ENCODE data around the gene RAB43.
"Not testable (repeated sequence)": the region's sequence is repeated elsewhere in the genome, so short reads cannot be mapped to it uniquely, and the experiment has no call there.

The RAB43 gene

DNA sequence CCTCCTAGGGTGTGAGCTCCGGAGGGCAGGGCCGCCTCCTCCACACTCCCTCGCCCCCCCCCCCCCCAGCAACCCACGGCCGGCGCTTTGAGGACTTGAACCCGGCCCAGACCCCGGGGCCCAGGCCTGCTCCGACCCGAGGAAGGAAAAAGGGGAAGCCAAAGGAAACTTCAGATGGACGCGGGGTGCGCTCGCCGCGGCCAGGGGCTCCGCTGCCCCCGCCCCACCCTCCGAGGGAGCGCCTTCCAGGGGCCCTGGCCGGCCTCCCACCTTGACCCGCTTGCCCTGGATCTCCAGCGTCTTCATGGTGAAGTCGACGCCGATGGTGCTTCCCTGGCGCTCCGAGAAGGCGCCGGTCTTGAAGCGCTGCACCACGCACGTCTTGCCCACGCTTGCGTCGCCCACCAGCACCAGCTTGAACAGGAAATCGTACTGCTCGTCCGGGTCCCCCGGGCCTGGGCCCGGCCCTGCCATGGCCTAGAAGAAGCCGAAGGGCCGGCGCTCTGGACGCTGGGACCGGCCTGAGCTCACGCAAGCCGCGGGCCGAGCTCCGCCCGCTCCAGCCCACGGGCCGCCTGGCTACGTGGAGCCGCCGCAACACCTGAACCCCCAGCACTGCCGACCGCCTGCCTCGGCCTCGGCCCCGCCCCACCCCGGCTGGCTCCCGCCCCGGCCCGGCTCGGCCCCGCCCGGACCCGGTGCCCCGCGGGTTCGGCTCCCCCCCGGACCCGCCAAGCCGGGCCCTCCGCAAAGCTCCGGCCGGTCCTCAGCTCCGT, 400 bp downstream of the RAB43 start:
- DNase-seq = no peak

DNA sequence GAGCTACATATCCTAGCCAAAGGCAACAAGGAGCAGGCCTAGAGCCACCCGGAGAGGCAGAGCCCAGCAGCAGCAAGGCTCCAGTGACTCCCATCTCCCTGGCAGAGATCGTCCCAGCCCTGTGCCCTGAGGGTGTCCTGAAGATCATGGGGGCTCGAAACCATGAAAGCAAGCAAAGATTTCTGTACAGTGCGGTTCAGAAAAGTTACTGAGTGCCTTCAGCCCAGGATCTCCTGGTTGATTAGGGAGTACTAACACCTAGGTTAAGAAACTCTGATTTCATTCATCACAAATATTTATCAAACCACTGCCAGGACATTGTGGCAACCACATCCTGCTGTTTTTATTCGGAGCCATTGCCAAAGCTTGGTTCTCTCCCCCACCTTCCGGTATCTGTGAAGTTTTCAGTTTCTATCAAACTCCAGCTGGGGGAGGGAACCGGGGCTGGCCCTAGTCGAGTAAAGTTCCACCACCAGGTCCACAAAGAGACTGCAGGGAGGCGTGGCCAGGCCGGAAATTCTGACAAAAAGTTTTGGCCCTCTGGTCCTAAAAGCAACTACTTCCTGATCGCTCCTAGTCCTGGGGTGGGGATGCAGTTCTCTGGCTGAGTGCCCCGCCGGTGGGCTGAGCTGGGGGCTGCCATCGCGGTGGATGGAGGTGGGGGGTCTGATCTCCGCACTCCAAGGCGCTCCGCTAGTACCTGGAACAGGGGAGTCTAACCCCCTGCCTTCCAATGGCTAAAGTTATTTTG, 1.2 kb downstream of the RAB43 start:
- DNase-seq = peak; percentile 87

DNA sequence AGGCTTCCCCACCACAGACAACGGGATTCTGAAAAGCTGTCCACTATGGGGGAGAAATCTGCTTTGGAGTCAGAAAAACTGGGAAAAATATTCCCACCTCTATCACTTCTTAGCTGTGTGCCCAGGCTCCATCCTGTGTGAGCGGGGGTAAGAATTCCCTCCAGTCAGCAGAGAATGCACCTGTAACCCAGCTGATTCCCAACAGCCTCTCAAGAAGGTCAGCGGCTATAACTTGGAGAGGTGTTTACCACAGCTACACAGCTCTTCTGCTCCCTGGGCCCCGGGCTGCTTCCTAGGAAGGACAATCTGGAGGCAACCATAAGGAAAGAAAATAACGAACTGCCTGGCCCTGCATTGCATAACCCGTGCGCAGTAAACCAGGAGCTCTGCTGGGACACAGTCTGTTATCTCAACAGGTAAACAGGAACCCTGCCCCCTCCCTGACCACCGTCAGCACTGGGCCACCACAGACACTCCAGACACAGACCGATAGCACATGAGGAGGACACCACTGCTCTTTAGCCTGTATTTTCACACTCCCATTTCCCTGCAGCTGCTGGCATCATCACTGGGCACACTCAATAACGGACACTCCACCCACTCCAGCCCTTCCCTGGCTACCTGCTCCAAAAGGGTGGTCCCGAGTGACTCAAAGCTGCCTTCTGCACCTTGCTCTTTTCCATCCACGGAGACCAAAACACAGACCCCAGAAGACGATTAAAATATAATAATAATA, 2.1 kb downstream of the RAB43 start:
- DNase-seq = no peak

- no peak for DNase-seq
These were observed 2.9 kb downstream of the RAB43 start for GRCh38 chr3:129118745-129119144.

- no peak for DNase-seq
These were observed 4.5 kb downstream of the RAB43 start for GRCh38 chr3:129117134-129117533.

DNA sequence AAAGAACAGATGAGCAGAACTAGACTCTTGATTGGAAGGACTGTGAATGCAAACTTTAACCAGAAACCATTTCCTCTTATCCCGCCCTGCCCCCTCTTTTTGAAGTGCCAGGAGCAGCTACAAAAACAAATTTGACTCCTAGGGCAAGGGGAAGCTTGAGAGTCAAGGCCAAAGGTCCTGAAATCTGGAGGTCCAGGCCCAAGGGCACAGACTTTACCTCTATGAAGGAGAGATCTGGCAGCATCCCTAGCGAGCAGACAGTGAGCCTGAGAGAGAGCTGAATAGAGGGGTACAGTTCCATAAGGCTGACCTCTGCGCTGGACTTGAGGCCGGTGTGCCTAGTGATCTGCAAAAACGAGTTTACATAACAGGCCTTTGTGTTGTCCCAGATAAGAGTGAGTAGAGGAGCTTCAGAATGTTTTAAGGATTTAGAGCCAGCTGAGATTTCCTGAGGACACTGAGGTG, 5.1 kb downstream of the RAB43 start:
- no peak for DNase-seq

DNA sequence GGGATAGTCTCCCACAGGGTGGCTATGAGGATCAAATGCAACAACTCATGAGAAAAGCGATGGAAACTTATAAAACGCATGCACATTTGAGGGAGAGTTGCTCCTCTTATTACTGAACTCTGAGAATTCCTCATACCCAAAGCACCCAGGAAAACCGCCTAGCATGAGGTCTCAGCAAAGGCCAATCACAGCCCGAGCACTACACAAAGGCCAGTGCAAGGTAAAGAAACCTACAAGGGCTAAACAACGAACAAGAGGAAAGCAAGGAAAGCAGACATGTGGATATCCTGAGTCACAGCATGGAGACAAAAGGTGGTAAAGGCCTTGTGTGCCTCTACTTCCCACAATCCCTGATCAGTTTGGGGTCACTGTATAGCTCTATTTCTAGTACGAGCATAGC, 7.1 kb downstream of the RAB43 start:
- DNase-seq = no peak

- DNase-seq = peak; percentile 76
These were observed 9.1 kb downstream of the RAB43 start for GRCh38 chr3:129112308-129113052.

GRCh38 chr3:129111076-129111780, 10.4 kb downstream of the RAB43 start:
- not testable (repeated sequence) for DNase-seq

DNA sequence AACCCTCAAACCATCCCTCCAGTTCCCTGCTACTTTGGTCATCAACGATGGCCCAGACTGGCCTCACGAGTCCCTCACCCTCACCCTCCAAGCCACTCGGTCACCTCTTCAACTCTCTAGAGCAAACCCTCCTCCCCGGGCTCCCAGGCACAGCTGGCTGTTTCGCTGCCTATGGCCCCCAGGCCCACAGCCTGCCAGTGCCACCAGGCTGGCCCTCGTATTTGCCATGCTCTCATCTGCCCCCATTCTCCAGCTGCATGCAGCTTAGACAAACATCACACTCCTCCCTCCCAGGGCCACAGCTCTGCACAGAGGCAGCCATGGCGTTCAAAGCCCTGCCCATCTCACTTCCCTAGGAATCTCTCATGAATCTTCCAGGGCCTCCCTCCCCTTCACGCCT, 13.8 kb downstream of the RAB43 start:
- DNase-seq = no peak

GRCh38 chr3:129106866-129107565, 14.6 kb downstream of the RAB43 start:
- no peak for DNase-seq

- no peak for DNase-seq
These were observed 15.3 kb downstream of the RAB43 start for GRCh38 chr3:129106320-129106719.

GRCh38 chr3:129105862-129106261, 15.7 kb downstream of the RAB43 start:
- DNase-seq = no peak

DNA sequence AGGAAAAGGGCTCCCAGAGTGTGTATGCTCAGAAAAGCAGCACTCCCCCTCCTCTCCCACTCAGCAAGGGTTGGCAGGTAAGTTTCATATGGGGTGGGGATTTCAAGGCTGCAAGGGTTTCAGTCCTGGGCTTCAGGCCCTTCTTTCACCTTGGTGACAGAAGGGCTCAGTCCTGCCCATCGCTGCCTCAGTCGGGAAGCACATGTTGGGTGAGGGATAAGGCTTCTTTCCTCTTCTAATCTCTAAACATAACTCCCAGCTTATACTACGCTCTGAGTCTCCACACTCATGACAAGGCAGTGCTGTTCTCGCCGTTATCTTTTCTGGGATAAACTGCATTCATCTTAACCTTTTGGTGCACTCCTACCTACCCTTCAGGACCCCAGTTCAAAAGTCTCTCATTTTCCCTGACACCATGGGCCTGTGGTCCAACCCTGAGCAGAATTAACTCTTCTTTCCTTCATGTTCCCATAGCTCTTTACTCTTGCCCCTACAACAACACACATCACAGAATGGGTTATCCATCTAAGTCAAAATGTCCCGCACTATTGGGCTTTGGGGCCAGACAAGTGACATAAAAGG, 17.0 kb downstream of the RAB43 start:
- no peak for DNase-seq

GRCh38 chr3:129104051-129104450, 17.6 kb downstream of the RAB43 start:
- no peak for DNase-seq

DNA sequence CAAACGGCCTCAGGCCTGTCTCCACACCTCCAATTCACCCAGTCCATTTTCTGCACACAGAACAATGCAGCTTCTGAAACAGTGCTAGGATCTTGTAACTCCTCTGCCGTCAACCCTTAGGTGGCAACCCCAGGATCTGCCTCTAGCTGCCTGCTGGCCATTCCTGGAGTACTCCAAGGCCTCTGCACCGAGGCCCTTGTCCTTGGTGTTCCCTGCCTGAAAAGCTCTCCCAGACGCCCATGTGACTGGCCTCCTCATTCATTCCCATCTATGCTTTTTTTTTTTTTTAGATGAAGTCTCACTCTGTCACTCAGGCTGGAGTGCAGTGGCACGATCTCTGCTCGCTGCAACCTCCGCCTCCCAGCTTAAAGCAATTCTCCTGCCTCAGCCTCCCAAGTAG, 18.3 kb downstream of the RAB43 start:
- DNase-seq = no peak

GRCh38 chr3:129101370-129102138, 20.1 kb downstream of the RAB43 start:
- no peak for DNase-seq

DNA sequence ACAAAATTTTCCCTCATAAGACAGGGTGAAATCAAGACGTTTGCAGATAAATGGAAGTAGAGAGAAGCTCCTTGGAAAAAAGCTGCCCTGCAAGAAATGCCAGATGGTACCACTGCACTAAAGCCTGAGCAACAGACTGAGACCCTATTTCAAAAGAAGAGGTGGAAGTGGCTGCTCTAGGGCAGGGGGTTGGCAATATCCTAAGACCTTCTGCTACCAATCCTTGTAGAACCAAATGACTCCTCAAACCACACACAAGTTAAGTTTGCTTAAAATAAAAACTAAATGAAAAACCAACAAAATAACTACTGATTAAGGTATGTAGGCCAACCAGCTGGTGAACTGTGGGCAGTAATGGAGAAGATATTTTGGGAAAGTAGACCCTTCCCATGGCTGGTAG, 21.3 kb downstream of the RAB43 start:
- DNase-seq = no peak

DNA sequence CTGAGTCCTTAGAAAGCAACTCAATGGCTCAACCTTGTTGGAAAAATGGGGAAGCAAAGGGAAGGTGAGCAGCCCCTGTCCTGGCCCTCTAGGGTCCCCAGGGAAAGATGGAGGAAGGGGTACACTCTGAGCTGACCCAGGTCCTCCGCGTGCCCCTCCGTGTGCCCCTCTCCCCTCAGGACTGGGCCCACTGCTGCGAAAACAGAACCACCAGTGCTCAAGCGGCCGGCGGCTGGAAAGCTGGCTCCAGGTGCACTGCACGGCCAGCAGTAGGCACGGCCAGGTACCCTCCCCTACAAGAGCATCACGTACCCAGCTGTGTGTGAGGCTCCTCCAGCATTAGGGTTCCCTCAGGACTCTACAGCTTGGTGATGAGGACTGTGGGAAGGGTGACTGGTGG, 26.3 kb downstream of the RAB43 start:
- DNase-seq = no peak

GRCh38 chr3:129088312-129088711, 33.3 kb downstream of the RAB43 start:
- not testable (repeated sequence) for DNase-seq

Data from fibroblast of upper back skin (primary cell).